ENCODE results near the gene WDR82. TPM values are rescaled to one million over a fixed set of nuclear protein-coding genes. Genes with fewer than 3 reads are reported as not detected.
A peak's percentile ranks its signal among the peaks of the same experiment; 100 is the strongest.

The WDR82 gene
- total RNA-seq, 1 donor = 58.3 TPM

GRCh38 chr3:52247409-52248164 lies 30.9 kb downstream of the WDR82 start:
- no peak for TF ChIP-seq CTCF (IDR thresholded peaks at IDR 0.05; ENCODE audit: extremely low read depth, low read depth, low read length)
- H3K4me2 ChIP-seq (ENCODE audit: insufficient read depth, low read length) = no peak overlapping the region
- H3K9me3 ChIP-seq (ENCODE audit: low read depth, low read length) = no peaks in the 10 kb centered on the region
- H3K27me3 ChIP-seq (ENCODE audit: insufficient read depth, low read length) = no peaks in the 10 kb centered on the region
- no peak overlapping the region for H3K4me3 ChIP-seq (ENCODE audit: insufficient read depth, low read length)
- H4K20me1 ChIP-seq (ENCODE audit: insufficient read depth, low read length) = peaks cover 12% of the 10 kb centered on the region
- DNase-seq (ENCODE audit: insufficient read length, low spot score, missing footprints) = peak; percentile 82
- no peak overlapping the region for H2AFZ ChIP-seq (ENCODE audit: low read length)
- H3K4me1 ChIP-seq (ENCODE audit: insufficient read depth, low read length) = peaks cover 9% of the 10 kb centered on the region
- H3K79me2 ChIP-seq (ENCODE audit: insufficient read depth, low read length) = no peaks in the 10 kb centered on the region
- peaks cover 4% of the 10 kb centered on the region for H3K36me3 ChIP-seq (ENCODE audit: insufficient read depth, low read length)
- H3K27ac ChIP-seq (ENCODE audit: low read depth, low read length) = no peak overlapping the region

GRCh38 chr3:52246728-52247408 lies 31.6 kb downstream of the WDR82 start:
- Histone ChIP-seq H3K79me2 (ENCODE audit: insufficient read depth, low read length) (no peaks in the 10 kb centered on the region), H3K9me3 (ENCODE audit: low read depth, low read length) (no peaks in the 10 kb centered on the region), H3K4me2 (ENCODE audit: insufficient read depth, low read length) (peak overlapping the region; percentile 84), H4K20me1 (ENCODE audit: insufficient read depth, low read length) (peaks cover 12% of the 10 kb centered on the region), H3K27ac (ENCODE audit: low read depth, low read length) (no peak overlapping the region), H3K27me3 (ENCODE audit: insufficient read depth, low read length) (no peaks in the 10 kb centered on the region), H3K4me1 (ENCODE audit: insufficient read depth, low read length) (peaks cover 9% of the 10 kb centered on the region), H2AFZ (ENCODE audit: low read length) (no peak overlapping the region), H3K36me3 (ENCODE audit: insufficient read depth, low read length) (peaks cover 4% of the 10 kb centered on the region), H3K4me3 (ENCODE audit: insufficient read depth, low read length) (peak overlapping the region; percentile 76)
- TF ChIP-seq CTCF (IDR thresholded peaks at IDR 0.05; ENCODE audit: extremely low read depth, low read depth, low read length) = no peak
- DNase-seq (ENCODE audit: insufficient read length, low spot score, missing footprints) = peak; percentile 83

GRCh38 chr3:52246264-52246620 lies 32.2 kb downstream of the WDR82 start:
- no peak for TF ChIP-seq CTCF (IDR thresholded peaks at IDR 0.05; ENCODE audit: extremely low read depth, low read depth, low read length)
- Histone ChIP-seq H3K4me3 (ENCODE audit: insufficient read depth, low read length) (peak overlapping the region; percentile 76), H3K36me3 (ENCODE audit: insufficient read depth, low read length) (peaks cover 4% of the 10 kb centered on the region), H3K27ac (ENCODE audit: low read depth, low read length) (no peak overlapping the region), H3K27me3 (ENCODE audit: insufficient read depth, low read length) (no peaks in the 10 kb centered on the region), H3K4me1 (ENCODE audit: insufficient read depth, low read length) (peaks cover 9% of the 10 kb centered on the region), H4K20me1 (ENCODE audit: insufficient read depth, low read length) (peaks cover 12% of the 10 kb centered on the region), H3K9me3 (ENCODE audit: low read depth, low read length) (no peaks in the 10 kb centered on the region), H3K4me2 (ENCODE audit: insufficient read depth, low read length) (peak overlapping the region; percentile 84), H2AFZ (ENCODE audit: low read length) (peak overlapping the region; percentile 67), H3K79me2 (ENCODE audit: insufficient read depth, low read length) (no peaks in the 10 kb centered on the region)
- DNase-seq (ENCODE audit: insufficient read length, low spot score, missing footprints) = peak; percentile 90
